ENCODE measurements around the gene NEXN. TPM values are rescaled to one million over a fixed set of nuclear protein-coding genes. Genes with fewer than 3 reads are reported as not detected.

The NEXN gene
- total and polyA plus RNA-seq, 2 of the 8 experiments (the other 6 are each of a cell fraction or from before 2014, with no cell fraction given) = 0.20 to 2.9 TPM

DNA sequence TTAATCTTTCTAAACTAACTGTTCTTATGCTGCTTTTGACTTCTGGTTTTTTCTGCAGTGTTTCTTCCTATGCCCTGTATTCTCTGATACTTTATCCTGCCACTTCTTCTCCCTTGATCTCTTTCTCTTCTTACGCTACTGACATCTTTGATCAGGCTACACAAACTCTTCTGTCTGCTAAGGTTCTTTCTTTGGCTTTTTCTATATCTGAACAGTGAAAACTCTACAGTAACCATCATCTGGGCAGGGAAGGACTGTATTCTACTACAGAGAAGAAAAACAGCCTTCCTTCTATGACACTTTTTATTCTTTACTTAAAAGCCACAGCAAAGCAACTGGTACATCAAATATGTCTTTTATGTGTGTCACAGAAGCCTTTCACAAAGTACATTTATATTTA lies 7.4 kb upstream of the NEXN start:
- H3K79me1 ChIP-seq (ENCODE audit: low read depth, low read length) = no peaks in the 10 kb centered on the region
- no peak overlapping the region for H2BK120ac ChIP-seq (replicated peaks; ENCODE audit: low read depth, low read length)
- H3K23me2 ChIP-seq (ENCODE audit: low read depth, low read length) = no peaks in the 10 kb centered on the region
- CTCF ChIA-PET (ENCODE audit: partially characterized antibody) = no interaction called here
- no peak overlapping the region for H4K91ac ChIP-seq (replicated peaks; ENCODE audit: insufficient read length, low read length)
- no peak overlapping the region for H3K4me3 ChIP-seq (ENCODE audit: extremely low read depth in 1 of 4, insufficient read depth in 2 of 4, low read depth in 3 of 4, low read length in 4 of 4)
- no peak overlapping the region for H2BK15ac ChIP-seq (ENCODE audit: low read length)
- no peak overlapping the region for H2BK5ac ChIP-seq (ENCODE audit: low read depth, low read length)
- no peak overlapping the region for H2AFZ ChIP-seq (ENCODE audit: low read length)
- no peaks in the 10 kb centered on the region for H3K79me2 ChIP-seq (ENCODE audit: control insufficient read depth in 1 of 2, insufficient read depth in 2 of 2, low read length in 2 of 2)
- no peak overlapping the region for H2AK5ac ChIP-seq (ENCODE audit: low read depth, low read length)
- TF ChIP-seq HDAC2 (IDR thresholded peaks at IDR 0.05; ENCODE audit: borderline replicate concordance in 1 of 2, low read depth in 2 of 2, low read length in 2 of 2) (no peak), CBX8 (IDR thresholded peaks at IDR 0.05; ENCODE audit: borderline replicate concordance, low read depth, low read length) (no peak), TCF12 (IDR thresholded peaks at IDR 0.05; ENCODE audit: low read depth, low read length) (no peak), RXRA (IDR thresholded peaks at IDR 0.05; ENCODE audit: insufficient read depth, low read depth, low read length) (no peak), TEAD4 (IDR thresholded peaks at IDR 0.05; ENCODE audit: low read depth, low read length) (no peak)
- H3K56ac ChIP-seq (replicated peaks; ENCODE audit: insufficient read length, low read depth, low read length) = no peak overlapping the region
- no peaks in the 10 kb centered on the region for H3K36me3 ChIP-seq (ENCODE audit: control insufficient read depth in 2 of 4, insufficient read depth in 4 of 4, low read length in 3 of 4)
- no peak overlapping the region for H3K4me2 ChIP-seq (ENCODE audit: insufficient read depth in 1 of 2, low read depth in 2 of 2, low read length in 2 of 2)
- no peak overlapping the region for H4K5ac ChIP-seq (ENCODE audit: insufficient read length, low read depth, low read length)
- H3K18ac ChIP-seq (ENCODE audit: extremely low read depth, low read length) = no peak overlapping the region
- H3K27ac ChIP-seq (ENCODE audit: low read depth, low read length) = no peak overlapping the region
- POLR2A ChIA-PET (ENCODE audit: partially characterized antibody) = interaction anchor here (1.0 kb wide), 1 partner anchor 194 kb away, joined by 3 read pairs; no protein-coding TSS in a partner anchor
- H3K14ac ChIP-seq (ENCODE audit: insufficient read length) = no peak overlapping the region
- H3K4ac ChIP-seq (replicated peaks; ENCODE audit: insufficient read length, low read depth, low read length) = no peak overlapping the region
- WGBS, 2 experiments (ENCODE audit: extremely low coverage in 1 of 2, insufficient coverage in 1 of 2, insufficient read length in 1 of 2, insufficient replicate concordance in 2 of 2, low coverage in 1 of 2, low lambda C conversion rate in 2 of 2, missing lambda C conversion rate in 1 of 2) = 86% methylated on average over 1 of the region's 1 CpG; no CpG with 5 or more reads in 1 of the 2 experiments
- no peaks in the 10 kb centered on the region for H3K27me3 ChIP-seq (replicated peaks in 1 of 4; ENCODE audit: control insufficient read depth in 3 of 4, extremely low read depth in 1 of 4, insufficient read depth in 3 of 4, low read length in 3 of 4)
- no peaks in the 10 kb centered on the region for H3K4me1 ChIP-seq (replicated peaks in 1 of 4; ENCODE audit: control insufficient read depth in 3 of 4, insufficient read depth in 4 of 4, low read length in 3 of 4)
- no peak for DNase-seq (ENCODE audit: low read depth in 1 of 2, low spot score in 2 of 2)
- H3K23ac ChIP-seq (ENCODE audit: insufficient read length) = no peak overlapping the region
- H3K9ac ChIP-seq (replicated peaks in 1 of 4; ENCODE audit: extremely low read depth in 1 of 4, low read depth in 3 of 4, low read length in 3 of 4) = peak overlapping the region in 1 of 4 experiments; percentile 34; a peak in 1 of 7 replicates
- H2BK20ac ChIP-seq (ENCODE audit: low read length) = no peak overlapping the region
- H2BK12ac ChIP-seq (ENCODE audit: low read depth, low read length) = no peak overlapping the region
- FAIRE-seq = no peak
- no peaks in the 10 kb centered on the region for H4K20me1 ChIP-seq (replicated peaks in 1 of 2; ENCODE audit: control insufficient read depth in 1 of 2, insufficient read depth in 2 of 2, low read length in 2 of 2)
- no peak overlapping the region for H4K8ac ChIP-seq (ENCODE audit: extremely low read depth, insufficient read depth, low read length)
- no peaks in the 10 kb centered on the region for H3K9me3 ChIP-seq (ENCODE audit: insufficient read depth in 2 of 2, low read depth in 1 of 2, low read length in 1 of 2)
